Mononuclear cell (primary cell): ENCODE data around the gene PIN1. TPM values are rescaled to one million over a fixed set of nuclear protein-coding genes. Genes with fewer than 3 reads are reported as not detected.
"Not testable (repeated sequence)": the region's sequence is repeated elsewhere in the genome, so short reads cannot be mapped to it uniquely, and the experiment has no call there.

Source experiments
- H3K27me3 ChIP-seq: 2 replicates; pipeline ENCODE4 v1.6.0; 2011; ENCODE audit warnings: low read length, control low read depth; ENCODE audit not compliant: insufficient read depth
- H3K4me1 ChIP-seq: 2 replicates; pipeline ENCODE4 v1.5.1; 2011; ENCODE audit warnings: mild to moderate bottlenecking, low read length, control low read depth; ENCODE audit not compliant: insufficient read depth
- H3K4me3 ChIP-seq: 2 replicates; pipeline ENCODE4 v1.5.1; 2011; ENCODE audit warnings: mild to moderate bottlenecking, low read length, moderate library complexity
- H3K9me3 ChIP-seq: 2 replicates; pipeline ENCODE4 v1.5.1; 2011; ENCODE audit warnings: low read depth, mild to moderate bottlenecking, control low read depth, low read length
- total RNA-seq: library from RNA; depleted of rRNA; stranded (reverse); fragments of >200 nt; gene quantifications from one replicate; pipeline ENCODE4 v1.2.3, GENCODE V29; 2012

PIN1 gene
- total RNA-seq, 1 donor: 44.7 TPM

- Histone ChIP-seq H3K9me3 (no peaks in the 10 kb centered on the region), H3K27me3 (no peaks in the 10 kb centered on the region), H3K4me1 (peaks cover 15% of the 10 kb centered on the region), H3K4me3 (no peak overlapping the region)
These were observed 33.1 kb upstream of the PIN1 start for GRCh38 chr19:9801976-9802375.

DNA sequence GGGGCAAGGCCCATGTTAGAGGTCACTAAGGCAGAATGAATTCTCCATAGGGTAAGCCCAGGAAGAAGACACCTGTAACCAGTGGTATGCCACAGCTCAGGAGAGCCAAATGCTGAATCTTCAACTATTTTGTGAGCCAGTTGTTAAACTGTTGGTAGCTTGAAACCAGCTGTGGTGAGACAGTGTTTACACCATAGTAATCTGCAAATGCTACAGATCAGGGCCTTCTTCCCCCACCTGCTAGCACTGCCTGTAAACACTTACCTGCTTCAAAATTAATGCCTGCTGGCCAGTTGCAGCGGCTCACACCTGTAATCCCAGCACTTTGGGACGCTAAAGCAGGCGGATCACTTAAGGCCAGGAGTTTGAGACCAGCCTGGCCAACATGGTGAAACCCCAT lies 28.3 kb upstream of the PIN1 start:
- Histone ChIP-seq H3K27me3 (no peaks in the 10 kb centered on the region), H3K9me3 (no peaks in the 10 kb centered on the region), H3K4me1 (peaks cover 19% of the 10 kb centered on the region), H3K4me3 (no peak overlapping the region)

- peaks cover 19% of the 10 kb centered on the region for H3K4me1 ChIP-seq
- no peaks in the 10 kb centered on the region for H3K27me3 ChIP-seq
- H3K4me3 ChIP-seq: no peak overlapping the region
- no peaks in the 10 kb centered on the region for H3K9me3 ChIP-seq
These were observed 26.0 kb upstream of the PIN1 start for GRCh38 chr19:9808855-9809824.

DNA sequence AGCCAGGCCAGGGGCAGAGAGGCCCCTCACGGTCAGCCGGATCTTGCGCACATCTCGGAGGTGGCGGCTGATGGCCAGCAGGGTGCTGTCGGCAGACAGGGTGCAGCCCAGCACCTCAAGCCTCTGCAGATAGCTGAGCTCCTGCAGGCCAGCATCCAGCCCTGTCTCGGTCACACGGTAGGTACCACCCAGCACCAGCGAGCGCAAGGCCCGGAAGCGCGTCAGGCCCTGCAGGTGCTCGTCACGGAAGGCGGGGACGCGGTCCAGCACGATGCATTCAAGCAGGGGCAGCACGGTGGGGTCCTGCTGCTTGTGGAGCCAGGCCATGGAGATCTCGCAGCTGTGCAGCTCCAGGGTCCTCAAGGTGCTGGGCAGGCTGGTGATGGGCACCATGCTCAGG lies 24.0 kb upstream of the PIN1 start:
- Histone ChIP-seq H3K9me3 (no peaks in the 10 kb centered on the region), H3K4me1 (peaks cover 19% of the 10 kb centered on the region), H3K4me3 (no peak overlapping the region), H3K27me3 (no peaks in the 10 kb centered on the region)

GRCh38 chr19:9818175-9818733 lies 16.9 kb upstream of the PIN1 start:
- Histone ChIP-seq H3K9me3 (no peaks in the 10 kb centered on the region), H3K4me3 (peak overlapping the region; percentile 97), H3K27me3 (no peaks in the 10 kb centered on the region)

GRCh38 chr19:9818734-9819595 lies 16.2 kb upstream of the PIN1 start, which contains the start of gene FBXL12:
FBXL12 (minus strand) TSS chr19:9819079; CDS start chr19:9818813, 266 bp downstream.
- Histone ChIP-seq H3K27me3 (no peaks in the 10 kb centered on the region), H3K9me3 (no peaks in the 10 kb centered on the region), H3K4me1 (peaks cover 21% of the 10 kb centered on the region), H3K4me3 (peak within 1 kb of the TSS; percentile 97)

More at GRCh38 chr19:9818175-9818733, 16.9 kb upstream of the PIN1 start:
- H3K4me1 ChIP-seq: peaks cover 21% of the 10 kb centered on the region

- Histone ChIP-seq H3K4me1 (peaks cover 21% of the 10 kb centered on the region), H3K27me3 (no peaks in the 10 kb centered on the region), H3K9me3 (no peaks in the 10 kb centered on the region), H3K4me3 (peak overlapping the region; percentile 35)
These were observed 15.6 kb upstream of the PIN1 start for GRCh38 chr19:9819596-9819909.

DNA sequence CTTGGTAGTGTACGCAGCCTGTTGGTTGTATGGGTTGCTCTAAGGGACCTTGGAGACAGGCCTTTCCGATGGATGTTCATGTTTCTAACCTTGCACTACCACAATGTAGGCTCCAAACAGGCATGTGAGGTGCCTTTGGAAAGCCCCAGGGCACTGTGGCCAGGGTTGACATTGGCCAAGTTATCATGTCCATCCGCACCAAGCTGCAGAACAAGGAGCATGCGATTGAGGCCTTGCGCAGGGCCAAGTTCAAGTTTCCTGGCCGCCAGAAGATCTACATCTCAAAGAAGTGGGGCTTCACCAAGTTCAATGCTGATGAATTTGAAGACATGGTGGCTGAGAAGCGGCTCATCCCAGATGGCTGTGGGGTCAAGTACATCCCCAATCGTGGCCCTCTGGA lies 15.1 kb upstream of the PIN1 start:
- H3K9me3 ChIP-seq, H3K27me3 ChIP-seq, H3K4me3 ChIP-seq: not testable (repeated sequence)
- peaks cover 21% of the 10 kb centered on the region for H3K4me1 ChIP-seq

GRCh38 chr19:9823816-9824215 lies 11.3 kb upstream of the PIN1 start:
- Histone ChIP-seq H3K27me3 (no peaks in the 10 kb centered on the region), H3K4me1 (peaks cover 32% of the 10 kb centered on the region), H3K9me3 (no peaks in the 10 kb centered on the region), H3K4me3 (no peak overlapping the region)

- Histone ChIP-seq H3K9me3 (no peaks in the 10 kb centered on the region), H3K27me3 (no peaks in the 10 kb centered on the region), H3K4me1 (peaks cover 31% of the 10 kb centered on the region), H3K4me3 (peak within 1 kb of the TSS; percentile 93)
These were observed 7.6 kb upstream of the PIN1 start, which contains the start of gene UBL5 for GRCh38 chr19:9827289-9828238. UBL5 (plus strand) TSS chr19:9827918; CDS start chr19:9828338, 420 bp downstream.

GRCh38 chr19:9828551-9829063 lies 6.5 kb upstream of the PIN1 start:
- Histone ChIP-seq H3K4me1 (peaks cover 31% of the 10 kb centered on the region), H3K4me3 (peak overlapping the region; percentile 93), H3K27me3 (no peaks in the 10 kb centered on the region), H3K9me3 (no peaks in the 10 kb centered on the region)

GRCh38 chr19:9834307-9834725 lies 802 bp upstream of the PIN1 start:
- H3K9me3 ChIP-seq: no peaks in the 10 kb centered on the region
- no peaks in the 10 kb centered on the region for H3K27me3 ChIP-seq
- H3K4me3 ChIP-seq: peak overlapping the region; percentile 61
- H3K4me1 ChIP-seq: peaks cover 14% of the 10 kb centered on the region

DNA sequence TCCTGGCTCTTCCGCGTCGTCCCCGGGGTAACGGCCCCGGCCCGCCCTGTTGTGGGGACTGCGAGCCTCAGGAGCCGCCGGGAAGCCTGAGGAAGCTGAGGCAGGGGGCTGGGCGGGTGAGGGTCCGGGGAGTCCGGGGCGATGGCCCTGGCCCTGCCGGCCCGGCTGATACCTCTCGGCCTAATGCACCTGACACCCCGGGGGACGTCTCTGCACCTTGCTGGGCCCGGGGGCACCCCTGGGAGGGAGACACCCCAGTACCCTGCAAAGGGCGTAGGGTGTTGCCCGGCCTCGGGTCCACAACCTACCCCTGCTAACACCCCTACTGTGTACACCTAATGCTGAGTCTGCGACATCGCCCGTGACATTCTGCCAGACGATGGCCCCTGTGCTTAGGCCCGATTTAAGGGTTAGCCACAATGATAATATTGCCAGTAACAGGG lies 410 bp downstream of the PIN1 start:
- H3K4me3 ChIP-seq: peak overlapping the region; percentile 58
- H3K9me3 ChIP-seq: no peaks in the 10 kb centered on the region
- H3K4me1 ChIP-seq: peaks cover 14% of the 10 kb centered on the region
- no peaks in the 10 kb centered on the region for H3K27me3 ChIP-seq

GRCh38 chr19:9836021-9836420 lies 903 bp downstream of the PIN1 start:
- H3K9me3 ChIP-seq: no peaks in the 10 kb centered on the region
- peaks cover 14% of the 10 kb centered on the region for H3K4me1 ChIP-seq
- H3K27me3 ChIP-seq: no peaks in the 10 kb centered on the region
- peak overlapping the region; percentile 58 for H3K4me3 ChIP-seq
